GM19328 (cell line): ENCODE data around the gene C1orf56.

Experiments used
- ATAC-seq: cut with Tn5 transposase; IDR thresholded peaks from one replicate; pipeline ENCODE4 v1.9.1; 2021; ENCODE audit warnings: mild to moderate bottlenecking, moderate library complexity; ENCODE audit not compliant: unreplicated experiment

C1orf56 gene

GRCh38 chr1:151047591-151047924, at the start of gene C1orf56:
Gene C1orf56, plus strand, starts transcription at chr1:151047751. Its CDS starts 97 bp downstream, at chr1:151047848.
- no peak for ATAC-seq

GRCh38 chr1:150997949-150998348, 49.6 kb upstream of the C1orf56 start:
- no peak for ATAC-seq

GRCh38 chr1:150999051-150999674, 48.4 kb upstream of the C1orf56 start:
- no peak for ATAC-seq

- ATAC-seq: no peak
Measured at GRCh38 chr1:150999926-151000325, 47.6 kb upstream of the C1orf56 start.

GRCh38 chr1:151000408-151000807, 47.1 kb upstream of the C1orf56 start:
- ATAC-seq: no peak

- ATAC-seq: no peak
Measured at GRCh38 chr1:151001602-151002001, 45.9 kb upstream of the C1orf56 start.

GRCh38 chr1:151002051-151002450, 45.5 kb upstream of the C1orf56 start:
- ATAC-seq: no peak

- no peak for ATAC-seq
Measured at GRCh38 chr1:151002611-151003010, 44.9 kb upstream of the C1orf56 start.

- no peak for ATAC-seq
Measured at GRCh38 chr1:151003180-151003579, 44.4 kb upstream of the C1orf56 start.

GRCh38 chr1:151005729-151006319, 41.7 kb upstream of the C1orf56 start:
- ATAC-seq: no peak

- ATAC-seq: no peak
Measured at GRCh38 chr1:151006327-151007052, 41.1 kb upstream of the C1orf56 start, which contains the start of gene MINDY1. Gene MINDY1, minus strand, starts transcription at chr1:151006902. Its CDS starts 4,285 bp downstream, at chr1:151002617.

- ATAC-seq: no peak
Measured at GRCh38 chr1:151007853-151008243, 39.7 kb upstream of the C1orf56 start.

GRCh38 chr1:151008244-151009205, 39.0 kb upstream of the C1orf56 start, which contains the start of gene PRUNE1:
Gene PRUNE1, plus strand, starts transcription at chr1:151008449. Its CDS starts 184 bp downstream, at chr1:151008633.
- peak; percentile 78 for ATAC-seq

GRCh38 chr1:151009206-151009587, 38.4 kb upstream of the C1orf56 start:
- ATAC-seq: no peak

GRCh38 chr1:151009674-151010345, 37.7 kb upstream of the C1orf56 start:
- no peak for ATAC-seq

- ATAC-seq: no peak
Measured at GRCh38 chr1:151010346-151010726, 37.2 kb upstream of the C1orf56 start.

- ATAC-seq: no peak
Measured at GRCh38 chr1:151011154-151011850, 36.2 kb upstream of the C1orf56 start.

- no peak for ATAC-seq
Measured at GRCh38 chr1:151012684-151013471, 34.7 kb upstream of the C1orf56 start.

GRCh38 chr1:151013518-151013917, 34.0 kb upstream of the C1orf56 start:
- no peak for ATAC-seq
